Endometrium (tissue), 2 donors: ENCODE data around the gene CGB1.
"Not testable (repeated sequence)": the region's sequence is repeated elsewhere in the genome, so short reads cannot be mapped to it uniquely, and the experiment has no call there.

ENCODE experiments used
- FAIRE-seq: peaks from 2 replicates; lab custom pipeline; 2012; peaks lifted over from hg19 to GRCh38; lab: Jason Lieb, UNC
- donor health status: control.
- donor health status: control.

Gene CGB1

GRCh38 chr19:49057636-49058234, 21.0 kb upstream of the CGB1 start, which contains the start of gene CGB7:
Gene CGB7 (minus strand): TSS chr19:49057749. CDS start chr19:49055375, 2,374 bp downstream.
- no peak for FAIRE-seq

GRCh38 chr19:49056902-49057596, 20.4 kb upstream of the CGB1 start:
- not testable (repeated sequence) for FAIRE-seq

GRCh38 chr19:49056101-49056901, 19.6 kb upstream of the CGB1 start:
- no peak for FAIRE-seq

- not testable (repeated sequence) for FAIRE-seq
These were observed 13.8 kb upstream of the CGB1 start for GRCh38 chr19:49050376-49051033.

- not testable (repeated sequence) for FAIRE-seq
These were observed 13.1 kb upstream of the CGB1 start for GRCh38 chr19:49049834-49050233.

DNA sequence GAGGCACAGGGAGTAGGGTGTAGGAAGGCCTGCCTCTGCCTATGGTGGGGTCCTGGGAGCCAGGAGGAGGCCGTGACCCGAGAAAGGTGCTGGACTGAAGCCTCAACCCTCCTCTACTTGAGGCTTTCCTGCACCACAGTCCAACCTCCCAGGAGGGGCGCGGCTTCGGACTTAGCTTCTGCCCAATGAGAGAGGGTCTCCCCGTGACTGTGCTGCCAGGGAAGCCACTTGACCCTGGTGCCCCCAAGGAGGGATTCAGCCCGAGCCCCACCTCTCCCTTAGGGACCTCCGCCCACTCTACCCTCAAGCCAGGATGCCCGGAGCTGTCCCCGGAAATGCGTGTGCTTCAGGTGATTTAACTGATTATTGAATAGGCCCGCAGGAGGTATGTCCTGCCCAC, 12.3 kb upstream of the CGB1 start, which contains the start of gene CGB8:
CGB8 (minus strand) TSS at position 101 of the 400 bp plus-strand sequence. CDS start 372 bp downstream, outside the sequence.
- FAIRE-seq, result not testable (repeated sequence)

- not testable (repeated sequence) for FAIRE-seq
These were observed 6.9 kb upstream of the CGB1 start, which contains the start of gene CGB5 for GRCh38 chr19:49043548-49043947. Gene CGB5 (plus strand): TSS chr19:49043848. CDS start chr19:49044210, 362 bp downstream.

GRCh38 chr19:49042666-49043065, 6.0 kb upstream of the CGB1 start:
- FAIRE-seq, result not testable (repeated sequence)

- no peak for FAIRE-seq
These were observed 5.5 kb upstream of the CGB1 start for GRCh38 chr19:49042177-49042576.

GRCh38 chr19:49039736-49040135, 3.0 kb upstream of the CGB1 start:
- FAIRE-seq, result not testable (repeated sequence)

GRCh38 chr19:49038557-49039276, 2.0 kb upstream of the CGB1 start:
- not testable (repeated sequence) for FAIRE-seq

GRCh38 chr19:49038111-49038510, 1.4 kb upstream of the CGB1 start:
- FAIRE-seq, result not testable (repeated sequence)

DNA sequence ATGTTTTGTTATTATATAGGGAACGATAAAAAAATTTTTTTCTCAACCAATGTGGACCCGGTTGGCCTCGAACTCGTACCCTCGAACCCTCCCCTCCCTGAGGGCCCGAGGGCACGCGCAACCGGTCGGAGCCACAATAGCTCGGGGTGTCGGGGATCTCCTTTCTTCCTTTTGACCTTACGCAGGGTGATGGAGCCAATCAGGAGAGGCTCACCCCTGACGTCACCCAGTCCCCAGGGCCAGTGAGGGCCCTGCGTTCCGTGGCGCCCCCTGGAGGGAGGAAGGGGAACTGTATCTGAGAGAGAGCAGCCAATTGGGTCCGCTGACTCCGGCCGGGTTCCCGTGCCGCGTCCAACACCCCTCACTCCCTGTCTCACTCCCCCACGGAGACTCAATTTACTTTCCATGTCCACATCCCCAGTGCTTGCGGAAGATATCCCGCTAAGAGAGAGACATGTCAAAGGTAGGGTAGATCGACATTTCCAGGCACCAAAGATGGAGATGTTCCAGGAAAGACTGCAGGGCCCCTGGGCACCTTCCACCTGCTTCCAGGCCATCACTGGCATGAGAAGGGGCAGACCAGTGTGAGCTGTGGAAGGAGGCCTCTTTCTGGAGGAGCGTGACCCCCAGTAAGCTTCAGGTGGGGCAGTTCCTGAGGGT, 4.9 kb downstream of the CGB1 start, which contains the start of gene CGB2:
CGB2 (plus strand) TSS at position 249 of the 660 bp plus-strand sequence; CDS start at position 455, 206 bp downstream.
- not testable (repeated sequence) for FAIRE-seq

GRCh38 chr19:49030323-49030722, 6.4 kb downstream of the CGB1 start:
- not testable (repeated sequence) for FAIRE-seq

DNA sequence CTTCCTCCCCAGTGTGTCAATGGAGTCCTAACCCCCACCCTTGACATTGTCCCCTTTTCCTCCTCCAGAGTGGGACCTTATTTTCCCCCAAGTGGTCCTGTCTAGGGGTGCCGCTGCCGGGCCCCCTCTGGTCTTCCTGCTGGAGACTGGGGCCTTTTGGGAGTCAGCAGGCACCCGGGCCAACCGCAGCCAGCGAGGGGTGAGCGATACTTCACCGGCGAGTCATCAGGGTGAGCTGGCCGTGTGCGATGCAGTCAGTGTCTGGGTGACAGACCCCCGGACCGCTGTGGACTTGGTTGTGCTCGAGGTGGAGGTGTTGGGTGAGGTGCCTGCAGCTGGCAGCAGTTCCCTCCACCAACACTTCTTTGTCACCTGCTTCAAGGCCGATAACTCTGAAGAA, 6.9 kb downstream of the CGB1 start:
- not testable (repeated sequence) for FAIRE-seq

GRCh38 chr19:49028686-49029085, 8.0 kb downstream of the CGB1 start:
- FAIRE-seq, result not testable (repeated sequence)

DNA sequence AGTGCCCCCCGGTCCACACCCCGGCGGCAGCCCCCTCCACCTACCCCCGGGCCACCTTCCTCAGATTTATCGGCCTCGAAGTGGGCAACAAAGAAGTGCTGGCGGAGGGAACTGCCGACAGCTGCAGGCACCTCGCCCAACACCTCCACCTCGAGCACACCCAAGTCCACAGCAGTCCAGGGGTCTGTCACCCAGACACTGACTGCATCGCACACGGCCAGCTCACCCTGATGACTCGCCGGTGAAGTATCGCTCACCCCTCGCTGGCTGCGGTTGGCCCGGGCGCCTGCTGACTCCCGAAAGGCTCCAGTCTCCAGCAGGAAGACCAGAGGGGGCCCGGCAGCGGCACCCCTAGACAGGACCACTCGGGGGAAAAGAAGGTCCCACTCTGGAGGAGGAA, 11.1 kb downstream of the CGB1 start:
- FAIRE-seq, result not testable (repeated sequence)

DNA sequence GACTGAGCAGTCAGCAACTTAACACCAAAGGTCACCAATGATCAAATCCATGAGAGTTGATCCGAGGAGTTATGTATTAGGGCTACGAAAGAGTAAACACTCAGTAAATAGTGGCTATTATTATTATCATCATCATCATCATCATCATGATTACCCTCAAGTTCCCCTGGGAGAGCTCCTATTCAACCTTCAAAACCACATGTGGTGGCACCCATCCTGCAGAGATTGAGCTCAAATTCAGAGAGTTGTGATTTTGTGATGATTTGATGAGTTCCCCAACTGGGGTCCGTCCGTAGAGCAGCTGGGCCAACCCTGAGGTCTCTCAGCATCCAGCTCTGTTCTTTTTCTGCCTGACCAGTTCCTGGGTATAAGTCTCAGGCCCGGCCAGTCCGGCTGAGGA, 11.6 kb downstream of the CGB1 start:
- FAIRE-seq, result not testable (repeated sequence)

GRCh38 chr19:49024233-49024632, 12.5 kb downstream of the CGB1 start, which contains the start of gene CGB3:
Gene CGB3 (minus strand): TSS chr19:49024333. CDS start chr19:49023971, 362 bp downstream.
- FAIRE-seq, result not testable (repeated sequence)

DNA sequence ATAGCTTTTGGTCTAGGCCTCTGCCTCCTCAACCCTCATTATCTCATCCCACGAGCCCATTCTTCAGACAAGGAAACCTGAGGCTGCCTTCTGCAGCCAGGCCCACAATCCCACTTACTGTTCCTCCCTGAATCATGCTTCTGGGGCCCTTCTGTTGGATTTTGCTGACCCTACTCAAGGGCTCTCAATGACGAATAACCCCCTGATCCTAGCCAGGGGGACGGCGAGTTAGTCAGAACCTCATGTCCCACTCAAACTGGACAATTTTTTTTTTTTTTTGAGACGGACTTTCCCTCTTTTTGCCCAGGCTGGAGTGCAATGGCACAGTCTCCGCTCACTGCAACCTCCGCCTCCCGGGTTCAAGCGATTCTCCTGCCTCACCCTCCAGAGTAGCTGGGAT, 14.6 kb downstream of the CGB1 start:
- FAIRE-seq, result no peak
